Heart left ventricle (tissue), 13 donors: Measurements from ENCODE around the gene MSI2.

Source experiments
- CTCF ChIP-seq, 12 donors: fragments of 200-600 bp; sonication (generic) in 4 of 12; IDR thresholded peaks; one replicate each; pipeline versions ENCODE4 v1.5.0 to v1.8.0; 2018 to 2022; ENCODE audit warnings: antibody characterized with exemption in 12 of 12, mild to moderate bottlenecking in 5 of 12
- POLR2A ChIP-seq, 2 donors: fragments of 450-650 bp; IDR thresholded peaks; one replicate each; pipeline ENCODE4 v1.6.1; 2017; ENCODE audit warnings: antibody characterized with exemption in 2 of 2, mild to moderate bottlenecking in 2 of 2, moderate library complexity in 2 of 2
- donor health status: ischemic (EF 13 %, LVEDD 7.1; RV severe dilation, severe dysfunction).
- donor health status: DM: no; HTN: yes; CAD: no.
- donor health status: DM: no; HTN: no; CAD: no.
- donor health status: ischemic (EF 25% LVEDD 6.9; RV normal size, moderate dysfunction).
- donor health status: ischemic (EF 25% LVEDD 5.7; RV mildly dilated, moderate dysfunction).
- donor health status: ischemic (EF 35%, LVEDD 5.7; RV mildly dilated, moderate dysfunction).
- donor health status: nonischemic (EF 11% LVEDD 7.7; RV severe dilation, severe dysfunction).
- donor health status: DM: yes; HTN: yes; CAD: no.
- donor health status: PGD.
- donor health status: ischemic (EF 29% LVEDD 5.4; RV normal size, mild dysfunction).
- donor health status: nonischemic (EF 23%, LVEDD 6.1; RV moderate dilation, normal function).

- TF ChIP-seq CTCF (IDR thresholded peaks at IDR 0.05): no peak
- TF ChIP-seq POLR2A (IDR thresholded peaks at IDR 0.05): no peak
Observed at GRCh38 chr17:57521606-57522005, 265.3 kb downstream of the MSI2 start.
